Liver (tissue), 3 donors: ENCODE results near the gene PLXDC2.

ENCODE experiments used
- CTCF ChIP-seq: fragments of 150-350 bp; IDR thresholded peaks from 2 replicates; pipeline ENCODE4 v1.5.1; 2017; ENCODE audit warnings: improper control_type of control experiment, low read depth, low read length; ENCODE audit not compliant: missing input control
- FOXA1 ChIP-seq: IDR thresholded peaks from 2 replicates; pipeline ENCODE4 v1.6.1; 2016; ENCODE audit warnings: antibody characterized with exemption
- RAD21 ChIP-seq, 2 donors: IDR thresholded peaks; 2 replicates each; pipeline ENCODE4 v1.6.1; 2016; ENCODE audit warnings: antibody characterized with exemption in 2 of 2, mild to moderate bottlenecking in 2 of 2
- ZBTB33 ChIP-seq: IDR thresholded peaks from 2 replicates; pipeline ENCODE4 v1.6.1; 2016; ENCODE audit warnings: antibody characterized with exemption
- donor health status: healthy.
- donor health status: healthy.

- TF ChIP-seq CTCF, result no peak
- no peak for TF ChIP-seq RAD21 (IDR thresholded peaks at IDR 0.05)
- no peak for TF ChIP-seq FOXA1
- no peak for TF ChIP-seq ZBTB33
These were observed 460.1 kb downstream of the PLXDC2 start for GRCh38 chr10:20276127-20276979.
